ENCODE measurements around the gene MRO. TPM values are rescaled to one million over a fixed set of nuclear protein-coding genes. Genes with fewer than 3 reads are reported as not detected.
"Not testable (repeated sequence)": the region's sequence is repeated elsewhere in the genome, so short reads cannot be mapped to it uniquely, and the experiment has no call there.

The MRO gene
- total RNA-seq, 6 experiments from 2014 or later = 2.2 to 14.8 (median 2.7) TPM

DNA sequence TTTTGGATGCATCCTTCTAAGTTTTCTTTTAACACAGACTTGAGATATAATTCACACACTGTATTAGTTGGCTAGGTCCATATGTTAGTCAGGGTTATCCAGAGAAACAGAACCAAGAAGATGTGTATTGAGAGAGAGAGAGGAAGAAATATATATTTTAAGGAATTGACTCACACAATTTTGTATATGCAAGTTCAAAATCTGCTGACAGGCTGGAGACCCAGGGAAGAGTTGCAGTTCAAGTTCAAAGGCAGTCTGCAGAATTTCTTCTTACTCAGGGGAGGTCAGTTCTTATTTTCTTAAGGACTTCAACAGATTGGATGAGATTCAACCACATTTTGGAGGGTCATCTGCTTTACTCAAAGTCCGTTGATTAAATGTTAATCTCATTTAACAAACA lies 23.0 kb upstream of the MRO start:
- no peak overlapping the region for H3K4me3 ChIP-seq
- peaks cover 0 to 6% (median 0%) of the 10 kb centered on the region in 4 donors for H3K4me1 ChIP-seq
- intact Hi-C loops (cut with DNase I) = no loop called here
- ATAC-seq = peak in 1 of 4 donors; percentile 29
- H3K27me3 ChIP-seq = no peaks in the 10 kb centered on the region
- no peak for DNase-seq
- H3K9me3 ChIP-seq = no peaks in the 10 kb centered on the region
- TF ChIP-seq, protein P1, sequence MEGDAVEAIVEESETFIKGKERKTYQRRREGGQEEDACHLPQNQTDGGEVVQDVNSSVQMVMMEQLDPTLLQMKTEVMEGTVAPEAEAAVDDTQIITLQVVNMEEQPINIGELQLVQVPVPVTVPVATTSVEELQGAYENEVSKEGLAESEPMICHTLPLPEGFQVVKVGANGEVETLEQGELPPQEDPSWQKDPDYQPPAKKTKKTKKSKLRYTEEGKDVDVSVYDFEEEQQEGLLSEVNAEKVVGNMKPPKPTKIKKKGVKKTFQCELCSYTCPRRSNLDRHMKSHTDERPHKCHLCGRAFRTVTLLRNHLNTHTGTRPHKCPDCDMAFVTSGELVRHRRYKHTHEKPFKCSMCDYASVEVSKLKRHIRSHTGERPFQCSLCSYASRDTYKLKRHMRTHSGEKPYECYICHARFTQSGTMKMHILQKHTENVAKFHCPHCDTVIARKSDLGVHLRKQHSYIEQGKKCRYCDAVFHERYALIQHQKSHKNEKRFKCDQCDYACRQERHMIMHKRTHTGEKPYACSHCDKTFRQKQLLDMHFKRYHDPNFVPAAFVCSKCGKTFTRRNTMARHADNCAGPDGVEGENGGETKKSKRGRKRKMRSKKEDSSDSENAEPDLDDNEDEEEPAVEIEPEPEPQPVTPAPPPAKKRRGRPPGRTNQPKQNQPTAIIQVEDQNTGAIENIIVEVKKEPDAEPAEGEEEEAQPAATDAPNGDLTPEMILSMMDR (IDR thresholded peaks at IDR 0.05) = no peak
- TF ChIP-seq POLR2A (IDR thresholded peaks at IDR 0.05) = no peak
- H3K27ac ChIP-seq = no peak overlapping the region
- no peaks in the 10 kb centered on the region for H3K36me3 ChIP-seq
- 0% methylated on average over 1 of the region's 1 CpG for WGBS (ENCODE audit: insufficient coverage, low coverage, low lambda C conversion rate, missing lambda C conversion rate)

DNA sequence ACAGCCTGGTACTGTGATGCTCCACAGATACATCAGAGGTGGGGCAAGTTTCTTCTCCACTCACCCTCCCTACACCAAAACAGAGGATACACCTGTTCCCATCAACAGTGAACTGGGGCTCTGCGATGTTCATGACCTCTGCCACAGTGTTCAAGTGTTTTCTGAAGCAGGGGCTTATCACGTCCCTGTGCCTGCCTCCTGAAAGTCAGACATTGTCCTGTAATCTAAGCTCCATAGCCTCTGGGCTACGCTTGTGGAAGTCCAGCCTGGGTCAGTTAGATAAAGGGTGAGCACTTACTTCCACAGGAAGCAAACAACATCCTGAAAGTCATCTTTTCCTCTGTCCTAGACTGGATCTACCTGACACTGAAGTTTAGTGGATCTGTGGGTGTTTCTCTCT lies 20.2 kb upstream of the MRO start:
- 66% methylated on average over 3 of the region's 3 CpGs for WGBS (ENCODE audit: insufficient coverage, low coverage, low lambda C conversion rate, missing lambda C conversion rate)
- Histone ChIP-seq H3K27me3 (no peaks in the 10 kb centered on the region), H3K4me1 (peaks cover 0 to 6% (median 0%) of the 10 kb centered on the region in 4 donors), H3K36me3 (no peaks in the 10 kb centered on the region), H3K4me3 (no peak overlapping the region), H3K9me3 (no peaks in the 10 kb centered on the region), H3K27ac (no peak overlapping the region)
- ATAC-seq (peak; percentile 68 to 92 (median 78)), DNase-seq (no peak)
- TF ChIP-seq POLR2A (IDR thresholded peaks at IDR 0.05) = no peak
- TF ChIP-seq, protein P1 (IDR thresholded peaks at IDR 0.05) = no peak
- intact Hi-C loops (cut with DNase I) = no loop called here

DNA sequence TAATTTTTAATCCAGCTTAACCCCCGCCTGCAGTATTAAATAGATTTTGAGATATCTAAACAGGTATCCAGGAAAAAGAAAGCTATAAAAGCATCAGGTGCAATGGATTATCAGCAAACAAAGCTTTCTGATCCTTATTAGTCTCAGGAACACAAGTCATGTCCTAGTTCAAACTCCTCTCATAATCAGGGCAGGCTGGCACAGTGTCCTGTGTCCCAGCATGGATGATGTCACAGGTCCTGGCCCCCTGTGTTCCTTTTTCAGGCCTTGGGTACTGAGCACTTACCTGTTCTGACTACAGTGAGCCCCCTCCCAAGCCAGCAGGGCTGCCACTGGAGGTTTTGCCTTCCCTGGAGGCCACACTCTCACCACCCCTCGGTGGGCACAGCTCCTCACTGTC lies 19.5 kb upstream of the MRO start:
- peaks cover 0 to under 1% (median 0%) of the 10 kb centered on the region in 4 donors for H3K4me1 ChIP-seq
- DNase-seq (no peak), ATAC-seq (peak in 1 of 4 donors; percentile 12)
- no peaks in the 10 kb centered on the region for H3K36me3 ChIP-seq
- H3K27ac ChIP-seq = no peak overlapping the region
- intact Hi-C loops (cut with DNase I) = no loop called here
- 92% methylated on average over 1 of the region's 2 CpGs for WGBS (ENCODE audit: insufficient coverage, low coverage, low lambda C conversion rate, missing lambda C conversion rate)
- no peaks in the 10 kb centered on the region for H3K27me3 ChIP-seq
- TF ChIP-seq, protein P1 (IDR thresholded peaks at IDR 0.05) = no peak
- no peak for TF ChIP-seq POLR2A (IDR thresholded peaks at IDR 0.05)
- no peak overlapping the region for H3K4me3 ChIP-seq
- H3K9me3 ChIP-seq = no peaks in the 10 kb centered on the region

DNA sequence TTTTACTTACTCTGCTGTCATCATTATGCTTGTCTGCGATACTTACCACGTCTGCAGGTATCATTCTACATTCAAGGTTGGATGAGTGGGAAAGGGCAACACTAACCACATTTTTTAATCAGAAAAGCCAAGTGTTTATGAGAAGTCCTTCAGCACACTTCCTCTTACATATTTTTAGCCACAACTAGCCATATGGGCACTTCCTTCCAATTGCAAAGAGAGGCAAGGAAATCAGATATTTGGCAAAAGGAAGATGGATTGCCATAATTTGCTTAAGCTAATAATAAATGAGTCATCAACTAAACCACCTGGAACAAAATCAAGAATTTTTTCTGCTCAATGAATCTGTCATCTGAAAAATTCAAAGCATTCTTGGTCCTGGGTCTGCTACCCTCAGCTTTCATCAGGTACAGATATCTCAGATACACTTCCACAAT lies 16.7 kb upstream of the MRO start:
- H3K36me3 ChIP-seq = no peaks in the 10 kb centered on the region
- ATAC-seq (peak; percentile 25 to 63 (median 54)), DNase-seq (no peak)
- no peak for TF ChIP-seq POLR2A (IDR thresholded peaks at IDR 0.05)
- TF ChIP-seq, protein P1 (IDR thresholded peaks at IDR 0.05) = no peak
- H3K9me3 ChIP-seq = no peaks in the 10 kb centered on the region
- 59% methylated on average over 2 of the region's 2 CpGs for WGBS (ENCODE audit: insufficient coverage, low coverage, low lambda C conversion rate, missing lambda C conversion rate)
- no peaks in the 10 kb centered on the region for H3K4me1 ChIP-seq
- intact Hi-C loops (cut with DNase I) = no loop called here
- H3K27ac ChIP-seq = peak overlapping the region in 1 of 3 donors; percentile 37
- no peak overlapping the region for H3K4me3 ChIP-seq
- no peaks in the 10 kb centered on the region for H3K27me3 ChIP-seq

DNA sequence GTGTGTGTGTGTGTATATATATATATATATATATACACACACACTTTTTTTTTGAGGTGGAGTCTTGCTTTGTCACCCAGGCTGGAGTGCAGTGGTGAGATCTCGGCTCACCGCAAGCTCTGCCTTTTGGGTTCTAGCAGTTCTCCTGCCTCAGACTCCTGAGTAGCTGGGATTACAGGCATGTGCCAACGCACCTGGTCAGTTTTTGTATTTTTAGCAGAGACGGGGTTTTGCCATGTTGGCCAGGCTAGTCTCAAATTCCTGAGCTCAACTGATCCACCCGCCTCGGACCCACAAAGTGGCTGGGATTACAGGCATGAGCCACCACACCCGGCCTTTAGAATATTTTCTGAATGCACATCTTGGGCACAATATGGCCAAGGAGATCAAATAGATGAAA lies 13.7 kb upstream of the MRO start:
- intact Hi-C loops (cut with DNase I); H3K27ac ChIP-seq; H3K36me3 ChIP-seq; H3K4me3 ChIP-seq; H3K4me1 ChIP-seq; ATAC-seq; H3K27me3 ChIP-seq; H3K9me3 ChIP-seq; DNase-seq: not testable (repeated sequence)
- 92% methylated on average over 7 of the region's 7 CpGs for WGBS (ENCODE audit: insufficient coverage, low coverage, low lambda C conversion rate, missing lambda C conversion rate)

All from right lobe of liver (tissue), 6 donors.